GM19351 (cell line): ENCODE data around the gene PIR.

ENCODE experiments used
- ATAC-seq: cut with Tn5 transposase; IDR thresholded peaks from one replicate; pipeline ENCODE4 v1.9.1; 2021; ENCODE audit warnings: mild to moderate bottlenecking, moderate library complexity; ENCODE audit not compliant: unreplicated experiment

The PIR gene

GRCh38 chrX:15418707-15419181 lies 74.4 kb downstream of the PIR start:
- no peak for ATAC-seq

GRCh38 chrX:15418041-15418706 lies 75.0 kb downstream of the PIR start:
- no peak for ATAC-seq

GRCh38 chrX:15416133-15416993 lies 76.8 kb downstream of the PIR start:
- ATAC-seq = peak; percentile 50

- ATAC-seq = no peak
Observed at GRCh38 chrX:15413101-15413500, 80.0 kb downstream of the PIR start.

GRCh38 chrX:15410947-15411346 lies 82.2 kb downstream of the PIR start:
- no peak for ATAC-seq

- ATAC-seq = no peak
Observed at GRCh38 chrX:15410430-15410829, 82.7 kb downstream of the PIR start.

GRCh38 chrX:15405846-15406245 lies 87.3 kb downstream of the PIR start:
- ATAC-seq = no peak

- no peak for ATAC-seq
Observed at GRCh38 chrX:15404401-15405096, 88.6 kb downstream of the PIR start.

- no peak for ATAC-seq
Observed at GRCh38 chrX:15401378-15401777, 91.8 kb downstream of the PIR start.

GRCh38 chrX:15399962-15400391 lies 93.2 kb downstream of the PIR start:
- no peak for ATAC-seq

GRCh38 chrX:15398874-15399273 lies 94.3 kb downstream of the PIR start:
- ATAC-seq = peak; percentile 43

- no peak for ATAC-seq
Observed at GRCh38 chrX:15395789-15396188, 97.3 kb downstream of the PIR start.

GRCh38 chrX:15391850-15392249 lies 101.3 kb downstream of the PIR start:
- no peak for ATAC-seq

GRCh38 chrX:15384304-15384703 lies 108.8 kb downstream of the PIR start, which contains the start of gene VEGFD:
VEGFD (minus strand) TSS chrX:15384413; CDS start chrX:15383946, 467 bp downstream.
- no peak for ATAC-seq

- ATAC-seq = no peak
Observed at GRCh38 chrX:15382813-15383212, 110.3 kb downstream of the PIR start.

- no peak for ATAC-seq
Observed at GRCh38 chrX:15376956-15377355, 116.2 kb downstream of the PIR start.

GRCh38 chrX:15373976-15374375 lies 119.2 kb downstream of the PIR start:
- ATAC-seq = no peak

GRCh38 chrX:15366506-15367352 lies 126.4 kb downstream of the PIR start:
- no peak for ATAC-seq

GRCh38 chrX:15359701-15360100 lies 133.4 kb downstream of the PIR start:
- ATAC-seq = no peak

GRCh38 chrX:15358533-15358932 lies 134.6 kb downstream of the PIR start:
- peak; percentile 47 for ATAC-seq
